ENCODE measurements around the gene OSBPL8.
"Not testable (repeated sequence)": the region's sequence is repeated elsewhere in the genome, so short reads cannot be mapped to it uniquely, and the experiment has no call there.

OSBPL8 gene

GRCh38 chr12:76360316-76360715 lies 199.3 kb downstream of the OSBPL8 start:
- DNase-seq (ENCODE audit: low read depth in 2 of 2): no peak

- no peak for DNase-seq (ENCODE audit: low read depth in 2 of 2)
Measured at GRCh38 chr12:76356071-76356470, 203.5 kb downstream of the OSBPL8 start.

GRCh38 chr12:76348079-76348901 lies 211.3 kb downstream of the OSBPL8 start, which contains the start of gene BBS10:
Gene BBS10 (minus strand): TSS chr12:76348415. CDS start chr12:76348358, 57 bp downstream.
- peak; percentile 75 to 80 for DNase-seq (ENCODE audit: low read depth in 2 of 2)

- DNase-seq (ENCODE audit: low read depth in 2 of 2): no peak
Measured at GRCh38 chr12:76346798-76347420, 212.7 kb downstream of the OSBPL8 start.

DNA sequence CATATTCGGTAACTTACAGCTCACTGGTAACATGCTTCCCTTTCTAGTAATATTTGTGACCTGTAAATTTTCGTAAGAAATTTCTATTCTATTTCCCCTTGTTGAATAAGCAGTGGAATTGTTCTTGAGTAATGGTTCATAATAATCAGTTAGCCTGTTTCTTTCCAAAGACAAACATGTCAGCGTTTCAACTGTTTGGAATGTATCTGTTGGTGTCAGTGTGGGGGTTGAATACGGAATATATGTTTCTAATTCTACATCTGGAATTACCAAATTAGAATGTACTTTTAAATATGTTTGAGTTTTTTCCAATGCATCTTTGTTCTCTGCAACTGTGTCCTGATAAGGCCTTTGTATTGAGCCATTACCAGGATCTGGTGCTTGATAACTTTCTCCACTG lies 213.3 kb downstream of the OSBPL8 start:
- no peak for DNase-seq (ENCODE audit: low read depth in 2 of 2)

- no peak for DNase-seq (ENCODE audit: low read depth in 2 of 2)
Measured at GRCh38 chr12:76345569-76345968, 214.0 kb downstream of the OSBPL8 start.

DNA sequence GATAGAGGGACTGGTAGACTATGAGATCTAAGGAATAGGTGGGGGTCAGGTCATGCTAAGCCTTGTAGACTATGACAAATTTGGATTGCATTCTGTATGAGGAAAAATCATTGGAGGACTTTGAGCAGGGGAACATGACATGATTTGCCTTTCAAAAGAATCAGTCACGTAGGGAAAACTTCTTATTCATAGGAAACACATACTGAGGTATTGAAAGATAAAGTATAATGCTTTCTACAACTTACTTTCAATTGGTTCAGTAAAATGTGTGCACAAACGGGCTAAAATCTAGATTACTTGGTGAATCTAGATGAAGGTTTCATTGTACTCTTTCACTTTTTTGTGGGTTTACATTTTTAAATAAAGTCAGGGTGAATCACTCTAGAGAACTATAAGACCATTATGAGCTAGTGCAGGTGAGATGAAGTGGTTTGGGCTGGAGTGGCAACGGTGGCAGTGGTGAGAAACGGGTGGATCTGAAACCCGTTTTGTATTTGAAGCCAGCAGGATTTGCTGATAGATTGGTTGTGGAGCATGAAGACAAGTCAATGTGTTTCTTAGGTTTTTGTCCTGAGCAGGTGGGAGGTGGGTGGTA lies 218.0 kb downstream of the OSBPL8 start:
- DNase-seq (ENCODE audit: low read depth in 2 of 2): no peak

DNA sequence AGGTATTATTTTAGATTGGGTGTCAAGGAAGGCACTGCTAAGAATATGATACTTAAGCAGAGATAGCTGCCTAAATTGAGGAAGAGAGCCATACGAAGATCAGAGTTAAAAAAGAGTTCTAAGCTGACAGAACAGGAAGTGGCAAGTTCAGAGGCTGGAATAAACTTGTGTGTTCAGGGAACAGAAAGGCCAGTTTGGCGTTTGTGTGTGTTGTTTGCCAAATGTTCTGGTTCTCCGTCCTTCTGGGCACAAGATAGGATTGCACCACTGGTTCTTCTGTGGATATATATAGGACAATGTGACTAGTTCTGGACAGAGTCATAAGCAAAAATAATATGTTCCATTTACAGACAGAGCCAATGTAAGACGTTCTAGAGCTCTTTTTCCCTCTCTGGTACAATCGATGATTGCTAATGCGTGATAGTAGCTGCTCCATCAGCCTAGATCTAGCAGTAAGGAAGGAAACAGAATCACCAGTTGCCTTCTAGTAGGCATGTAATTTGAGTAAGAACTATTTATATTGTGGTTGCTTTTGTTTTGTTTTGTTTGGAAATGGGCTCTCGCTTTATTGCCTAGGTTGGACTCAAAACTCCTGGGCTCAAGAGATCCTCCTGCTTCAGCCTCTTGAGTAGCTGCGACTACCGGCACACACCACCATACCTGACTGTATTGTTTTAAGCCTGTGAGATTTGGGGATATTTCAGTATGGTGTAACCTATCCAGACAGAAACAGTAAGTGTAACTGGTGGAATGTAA lies 218.7 kb downstream of the OSBPL8 start:
- DNase-seq (ENCODE audit: low read depth in 2 of 2): no peak

- no peak for DNase-seq (ENCODE audit: low read depth in 2 of 2)
Measured at GRCh38 chr12:76337583-76337982, 222.0 kb downstream of the OSBPL8 start.

DNA sequence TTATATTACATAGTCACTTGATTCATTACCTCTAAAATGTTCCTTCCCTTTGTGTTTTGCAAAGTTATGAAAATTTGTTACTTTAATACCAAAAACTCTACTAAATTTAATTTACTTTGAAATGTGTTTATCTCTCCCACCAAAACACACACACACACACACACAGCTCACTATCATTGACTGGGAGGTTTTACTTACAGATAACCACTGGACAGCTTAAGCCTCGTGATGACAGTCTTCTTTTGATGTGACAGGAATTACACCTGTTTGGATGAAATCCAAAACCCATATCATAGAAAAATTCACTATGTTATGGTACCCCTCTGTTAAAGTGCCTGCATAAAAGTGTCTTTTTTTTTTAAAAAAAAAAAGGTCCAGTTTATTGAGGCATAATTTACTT lies 227.0 kb downstream of the OSBPL8 start:
- no peak for DNase-seq (ENCODE audit: low read depth in 2 of 2)

- no peak for DNase-seq (ENCODE audit: low read depth in 2 of 2)
Measured at GRCh38 chr12:76329606-76330005, 230.0 kb downstream of the OSBPL8 start.

GRCh38 chr12:76329159-76329558 lies 230.4 kb downstream of the OSBPL8 start:
- no peak for DNase-seq (ENCODE audit: low read depth in 2 of 2)

- DNase-seq (ENCODE audit: low read depth in 2 of 2): not testable (repeated sequence)
Measured at GRCh38 chr12:76319595-76320319, 239.8 kb downstream of the OSBPL8 start.

DNA sequence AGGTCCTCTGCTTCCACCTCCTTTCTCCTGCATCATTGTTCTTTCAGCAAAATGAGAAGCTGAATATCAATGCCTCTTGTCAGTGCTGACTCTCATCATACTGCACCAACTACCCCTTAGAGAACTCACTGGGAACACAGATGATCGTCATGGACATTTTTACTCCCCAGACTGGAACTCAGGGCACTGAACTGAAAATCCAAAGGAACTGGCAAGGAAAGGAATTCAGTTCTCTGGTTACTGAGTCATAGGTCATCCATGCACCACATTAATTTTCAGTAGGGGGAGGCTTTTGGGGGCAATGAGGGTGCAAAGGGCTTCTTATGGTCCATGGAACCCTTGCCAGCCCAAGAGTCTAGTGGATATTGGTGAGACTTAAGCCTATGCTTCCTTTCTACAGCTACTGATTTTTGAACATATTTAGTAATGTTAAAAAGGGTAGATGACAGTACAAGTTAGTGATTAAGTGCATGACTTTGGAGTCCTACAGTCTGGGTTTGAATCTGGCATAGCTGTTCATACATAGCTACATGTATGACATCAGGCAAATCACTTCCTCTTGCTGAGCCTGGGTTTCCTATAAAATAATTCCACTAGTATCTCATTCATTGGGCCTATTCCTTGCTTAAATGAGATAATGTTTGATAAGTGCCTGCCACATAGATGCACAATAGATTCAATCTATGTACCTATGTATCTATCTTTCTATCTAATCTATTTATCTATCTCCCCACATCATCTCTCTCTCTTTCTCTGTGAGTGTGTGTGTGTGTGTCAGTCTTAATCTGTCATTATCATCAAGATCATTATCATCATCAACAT lies 240.6 kb downstream of the OSBPL8 start:
- DNase-seq (ENCODE audit: low read depth in 2 of 2): no peak

- DNase-seq (ENCODE audit: low read depth in 2 of 2): no peak
Measured at GRCh38 chr12:76317976-76318375, 241.6 kb downstream of the OSBPL8 start.

DNA sequence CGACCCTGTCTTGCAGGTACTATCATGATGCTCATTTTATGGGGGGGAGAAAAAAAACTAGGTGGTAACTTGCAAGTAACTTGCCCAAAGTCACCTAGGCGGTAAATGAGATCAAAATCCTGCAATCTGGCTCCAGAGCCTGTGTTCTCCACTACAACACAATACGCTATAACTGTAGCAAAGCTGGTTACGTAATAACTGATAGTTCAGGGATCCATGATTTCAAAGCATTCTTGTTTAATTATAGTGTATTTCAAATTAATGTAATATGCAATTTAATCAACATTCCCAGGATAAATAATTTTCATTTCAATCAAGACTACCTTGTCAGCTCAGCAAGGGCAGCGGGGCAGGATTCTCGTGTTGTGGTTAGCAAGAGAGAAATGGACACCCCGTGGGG lies 243.1 kb downstream of the OSBPL8 start:
- DNase-seq (ENCODE audit: low read depth in 2 of 2): no peak

- DNase-seq (ENCODE audit: low read depth in 2 of 2): no peak
Measured at GRCh38 chr12:76313299-76313698, 246.3 kb downstream of the OSBPL8 start.

- DNase-seq (ENCODE audit: low read depth in 2 of 2): no peak
Measured at GRCh38 chr12:76312315-76312714, 247.3 kb downstream of the OSBPL8 start.

GRCh38 chr12:76311796-76312195 lies 247.8 kb downstream of the OSBPL8 start:
- DNase-seq (ENCODE audit: low read depth in 2 of 2): no peak

- DNase-seq (ENCODE audit: low read depth in 2 of 2): no peak
Measured at GRCh38 chr12:76310110-76310509, 249.5 kb downstream of the OSBPL8 start.

- no peak for DNase-seq (ENCODE audit: low read depth in 2 of 2)
Measured at GRCh38 chr12:76308866-76309265, 250.7 kb downstream of the OSBPL8 start.
